GM04503 (cell line): Measurements from ENCODE around the gene SCYL1.

ENCODE experiments used
- DNase-seq: peaks from one replicate; pipeline ENCODE4 v3.0.0-alpha.2; 2012; ENCODE audit warnings: low read depth

The SCYL1 gene

DNA sequence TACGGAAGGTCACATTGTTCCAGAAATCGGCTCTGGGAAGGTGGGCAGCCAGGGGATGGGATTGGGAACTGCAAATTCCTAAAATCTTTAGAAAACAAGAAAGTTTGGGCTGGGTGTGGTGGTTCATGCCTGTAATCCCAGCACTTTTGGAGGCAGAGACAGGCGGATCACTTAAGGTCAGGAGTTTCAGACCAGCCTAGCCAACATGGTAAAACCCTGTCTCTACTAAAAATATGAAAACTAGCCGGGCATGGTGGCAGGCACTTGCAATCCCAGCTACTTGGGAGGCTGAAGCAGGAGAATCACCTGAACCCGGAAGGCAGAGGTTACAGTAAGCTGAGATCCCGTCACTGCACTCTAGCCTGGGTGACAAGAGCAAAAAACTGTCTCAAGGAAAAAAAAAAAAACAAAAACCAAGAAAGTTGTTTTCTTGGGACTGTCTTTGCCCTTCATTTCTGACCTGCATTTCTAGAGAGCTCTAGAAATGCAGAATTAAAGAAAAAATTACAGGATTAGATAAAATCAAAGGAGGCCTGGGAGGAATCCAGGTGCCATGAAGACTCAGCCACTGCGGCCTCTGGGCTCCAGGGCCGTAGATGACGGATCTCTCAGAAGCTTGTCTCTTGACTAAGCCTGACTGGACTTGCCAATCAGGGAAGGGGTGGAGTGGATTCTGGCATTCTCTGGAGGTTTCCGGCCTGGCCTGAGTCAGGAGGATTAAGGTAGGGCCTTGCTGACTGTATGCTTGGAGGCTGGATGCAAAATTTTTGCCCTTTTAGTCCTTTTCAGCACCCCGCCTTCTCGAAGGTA lies 31.3 kb upstream of the SCYL1 start:
- peak; percentile 97 for DNase-seq

DNA sequence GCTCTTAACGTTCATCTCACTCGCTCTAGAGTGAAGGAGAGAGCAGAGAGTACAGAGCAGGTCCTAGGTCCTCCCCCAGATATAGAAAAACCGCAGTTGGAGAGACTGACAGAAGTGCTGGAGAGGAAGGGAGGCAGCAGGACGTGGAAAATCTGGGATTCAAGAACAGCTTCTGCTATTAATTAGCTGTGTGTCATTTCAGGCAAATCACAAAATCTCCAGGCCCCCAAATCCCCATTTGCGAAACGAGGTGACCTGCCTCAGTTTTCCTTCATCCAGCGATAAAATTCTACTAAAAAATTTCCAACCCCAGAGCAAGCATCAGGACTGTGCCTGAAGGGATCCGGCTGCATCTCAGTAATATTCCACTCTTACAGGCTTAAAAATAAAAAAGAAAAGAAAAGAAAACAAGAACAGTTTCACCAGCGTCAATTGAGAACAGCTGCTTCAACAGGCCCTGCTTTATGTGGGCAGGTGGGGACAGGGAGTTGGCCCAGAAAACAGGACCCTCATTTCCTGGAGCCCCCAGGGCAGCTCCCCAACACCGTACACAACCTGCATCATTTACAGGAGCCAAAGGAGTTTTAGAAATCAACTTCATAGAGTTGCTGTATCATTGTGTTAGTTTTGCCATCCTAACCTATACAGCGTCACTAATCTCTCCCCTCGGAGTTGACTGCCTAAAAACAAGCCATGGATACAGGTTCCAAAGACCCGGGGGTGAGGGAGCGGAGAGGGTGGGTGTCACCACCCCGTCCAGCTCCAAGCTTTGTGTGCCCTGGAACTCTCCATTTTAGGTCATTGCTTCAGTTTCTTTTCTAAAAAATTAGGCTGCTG lies 28.4 kb upstream of the SCYL1 start:
- peak; percentile 40 for DNase-seq

DNA sequence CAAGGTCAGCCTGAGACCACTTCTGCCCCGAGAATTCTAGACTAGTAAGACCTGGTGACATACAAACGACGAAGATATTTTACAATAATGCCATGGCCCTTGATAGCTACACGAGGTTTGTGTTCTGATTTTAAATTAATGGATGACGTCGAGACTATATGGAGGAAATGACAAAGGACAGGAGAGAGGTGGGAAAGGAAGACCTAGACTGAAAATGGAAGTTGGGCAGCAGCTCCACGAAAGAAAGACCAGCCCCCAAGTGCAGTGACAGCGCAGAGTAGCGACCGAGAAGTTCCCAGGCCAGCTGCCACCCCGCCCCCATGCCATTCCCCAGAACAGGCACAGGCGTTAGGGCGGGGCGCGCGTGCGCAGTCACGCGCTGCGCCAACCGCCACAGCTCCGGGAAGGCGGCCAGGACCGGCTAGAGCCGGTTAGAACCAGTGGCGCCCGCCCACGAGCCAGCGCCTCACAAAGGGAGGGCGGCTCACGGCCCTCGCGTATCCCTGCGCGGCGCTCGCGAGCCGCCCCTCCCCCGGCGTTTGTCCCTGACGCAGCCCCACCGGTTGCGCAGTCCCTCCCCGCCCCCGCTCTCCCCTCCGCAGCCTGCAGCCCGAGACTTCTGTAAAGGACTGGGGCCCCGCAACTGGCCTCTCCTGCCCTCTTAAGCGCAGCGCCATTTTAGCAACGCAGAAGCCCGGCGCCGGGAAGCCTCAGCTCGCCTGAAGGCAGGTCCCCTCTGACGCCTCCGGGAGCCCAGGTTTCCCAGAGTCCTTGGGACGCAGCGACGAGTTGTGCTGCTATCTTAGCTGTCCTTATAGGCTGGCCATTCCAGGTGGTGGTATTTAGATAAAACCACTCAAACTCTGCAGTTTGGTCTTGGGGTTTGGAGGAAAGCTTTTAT lies 27.5 kb upstream of the SCYL1 start:
- peak; percentile 82 for DNase-seq

DNA sequence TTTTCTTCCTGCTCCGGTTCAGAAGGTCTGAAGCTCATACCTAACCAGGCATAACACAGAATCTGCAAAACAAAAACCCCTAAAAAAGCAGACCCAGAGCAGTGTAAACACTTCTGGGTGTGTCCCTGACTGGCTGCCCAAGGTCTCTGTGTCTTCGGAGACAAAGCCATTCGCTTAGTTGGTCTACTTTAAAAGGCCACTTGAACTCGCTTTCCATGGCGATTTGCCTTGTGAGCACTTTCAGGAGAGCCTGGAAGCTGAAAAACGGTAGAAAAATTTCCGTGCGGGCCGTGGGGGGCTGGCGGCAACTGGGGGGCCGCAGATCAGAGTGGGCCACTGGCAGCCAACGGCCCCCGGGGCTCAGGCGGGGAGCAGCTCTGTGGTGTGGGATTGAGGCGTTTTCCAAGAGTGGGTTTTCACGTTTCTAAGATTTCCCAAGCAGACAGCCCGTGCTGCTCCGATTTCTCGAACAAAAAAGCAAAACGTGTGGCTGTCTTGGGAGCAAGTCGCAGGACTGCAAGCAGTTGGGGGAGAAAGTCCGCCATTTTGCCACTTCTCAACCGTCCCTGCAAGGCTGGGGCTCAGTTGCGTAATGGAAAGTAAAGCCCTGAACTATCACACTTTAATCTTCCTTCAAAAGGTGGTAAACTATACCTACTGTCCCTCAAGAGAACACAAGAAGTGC lies 26.7 kb upstream of the SCYL1 start:
- DNase-seq: peak; percentile 27

GRCh38 chr11:65498727-65498976 lies 26.2 kb upstream of the SCYL1 start:
- DNase-seq: no peak

DNA sequence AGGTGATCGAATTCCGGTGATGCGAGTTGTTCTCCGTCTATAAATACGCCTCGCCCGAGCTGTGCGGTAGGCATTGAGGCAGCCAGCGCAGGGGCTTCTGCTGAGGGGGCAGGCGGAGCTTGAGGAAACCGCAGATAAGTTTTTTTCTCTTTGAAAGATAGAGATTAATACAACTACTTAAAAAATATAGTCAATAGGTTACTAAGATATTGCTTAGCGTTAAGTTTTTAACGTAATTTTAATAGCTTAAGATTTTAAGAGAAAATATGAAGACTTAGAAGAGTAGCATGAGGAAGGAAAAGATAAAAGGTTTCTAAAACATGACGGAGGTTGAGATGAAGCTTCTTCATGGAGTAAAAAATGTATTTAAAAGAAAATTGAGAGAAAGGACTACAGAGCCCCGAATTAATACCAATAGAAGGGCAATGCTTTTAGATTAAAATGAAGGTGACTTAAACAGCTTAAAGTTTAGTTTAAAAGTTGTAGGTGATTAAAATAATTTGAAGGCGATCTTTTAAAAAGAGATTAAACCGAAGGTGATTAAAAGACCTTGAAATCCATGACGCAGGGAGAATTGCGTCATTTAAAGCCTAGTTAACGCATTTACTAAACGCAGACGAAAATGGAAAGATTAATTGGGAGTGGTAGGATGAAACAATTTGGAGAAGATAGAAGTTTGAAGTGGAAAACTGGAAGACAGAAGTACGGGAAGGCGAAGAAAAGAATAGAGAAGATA lies 25.7 kb upstream of the SCYL1 start, which contains the start of gene MALAT1:
MALAT1 (plus strand) TSS at position 69 of the 736 bp plus-strand sequence.
- DNase-seq: peak; percentile 66

- DNase-seq: no peak
Measured at GRCh38 chr11:65499713-65500386, 25.0 kb upstream of the SCYL1 start.

DNA sequence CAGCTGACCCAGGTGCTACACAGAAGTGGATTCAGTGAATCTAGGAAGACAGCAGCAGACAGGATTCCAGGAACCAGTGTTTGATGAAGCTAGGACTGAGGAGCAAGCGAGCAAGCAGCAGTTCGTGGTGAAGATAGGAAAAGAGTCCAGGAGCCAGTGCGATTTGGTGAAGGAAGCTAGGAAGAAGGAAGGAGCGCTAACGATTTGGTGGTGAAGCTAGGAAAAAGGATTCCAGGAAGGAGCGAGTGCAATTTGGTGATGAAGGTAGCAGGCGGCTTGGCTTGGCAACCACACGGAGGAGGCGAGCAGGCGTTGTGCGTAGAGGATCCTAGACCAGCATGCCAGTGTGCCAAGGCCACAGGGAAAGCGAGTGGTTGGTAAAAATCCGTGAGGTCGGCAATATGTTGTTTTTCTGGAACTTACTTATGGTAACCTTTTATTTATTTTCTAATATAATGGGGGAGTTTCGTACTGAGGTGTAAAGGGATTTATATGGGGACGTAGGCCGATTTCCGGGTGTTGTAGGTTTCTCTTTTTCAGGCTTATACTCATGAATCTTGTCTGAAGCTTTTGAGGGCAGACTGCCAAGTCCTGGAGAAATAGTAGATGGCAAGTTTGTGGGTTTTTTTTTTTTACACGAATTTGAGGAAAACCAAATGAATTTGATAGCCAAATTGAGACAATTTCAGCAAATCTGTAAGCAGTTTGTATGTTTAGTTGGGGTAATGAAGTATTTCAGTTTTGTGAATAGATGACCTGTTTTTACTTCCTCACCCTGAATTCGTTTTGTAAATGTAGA lies 24.3 kb upstream of the SCYL1 start:
- no peak for DNase-seq

- no peak for DNase-seq
Measured at GRCh38 chr11:65501186-65501471, 23.8 kb upstream of the SCYL1 start.

DNA sequence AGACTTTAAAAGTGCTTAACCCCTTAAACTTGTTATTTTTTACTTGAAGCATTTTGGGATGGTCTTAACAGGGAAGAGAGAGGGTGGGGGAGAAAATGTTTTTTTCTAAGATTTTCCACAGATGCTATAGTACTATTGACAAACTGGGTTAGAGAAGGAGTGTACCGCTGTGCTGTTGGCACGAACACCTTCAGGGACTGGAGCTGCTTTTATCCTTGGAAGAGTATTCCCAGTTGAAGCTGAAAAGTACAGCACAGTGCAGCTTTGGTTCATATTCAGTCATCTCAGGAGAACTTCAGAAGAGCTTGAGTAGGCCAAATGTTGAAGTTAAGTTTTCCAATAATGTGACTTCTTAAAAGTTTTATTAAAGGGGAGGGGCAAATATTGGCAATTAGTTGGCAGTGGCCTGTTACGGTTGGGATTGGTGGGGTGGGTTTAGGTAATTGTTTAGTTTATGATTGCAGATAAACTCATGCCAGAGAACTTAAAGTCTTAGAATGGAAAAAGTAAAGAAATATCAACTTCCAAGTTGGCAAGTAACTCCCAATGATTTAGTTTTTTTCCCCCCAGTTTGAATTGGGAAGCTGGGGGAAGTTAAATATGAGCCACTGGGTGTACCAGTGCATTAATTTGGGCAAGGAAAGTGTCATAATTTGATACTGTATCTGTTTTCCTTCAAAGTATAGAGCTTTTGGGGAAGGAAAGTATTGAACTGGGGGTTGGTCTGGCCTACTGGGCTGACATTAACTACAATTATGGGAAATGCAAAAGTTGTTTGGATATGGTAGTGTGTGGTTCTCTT lies 23.2 kb upstream of the SCYL1 start:
- DNase-seq: no peak

GRCh38 chr11:65502274-65502554 lies 22.7 kb upstream of the SCYL1 start:
- DNase-seq: no peak

GRCh38 chr11:65502555-65503367 lies 22.1 kb upstream of the SCYL1 start:
- DNase-seq: no peak

- DNase-seq: no peak
Measured at GRCh38 chr11:65503368-65503948, 21.4 kb upstream of the SCYL1 start.

GRCh38 chr11:65503949-65504673 lies 20.8 kb upstream of the SCYL1 start:
- no peak for DNase-seq

- no peak for DNase-seq
Measured at GRCh38 chr11:65504674-65505465, 20.0 kb upstream of the SCYL1 start.

GRCh38 chr11:65505466-65506289 lies 19.2 kb upstream of the SCYL1 start:
- no peak for DNase-seq
